ENCODE measurements around the gene SLC12A7.
"Not testable (repeated sequence)": the region's sequence is repeated elsewhere in the genome, so short reads cannot be mapped to it uniquely, and the experiment has no call there.

The SLC12A7 gene

GRCh38 chr5:1095990-1096363, 15.9 kb downstream of the SLC12A7 start:
- DNase-seq (ENCODE audit: low spot score): no peak

DNA sequence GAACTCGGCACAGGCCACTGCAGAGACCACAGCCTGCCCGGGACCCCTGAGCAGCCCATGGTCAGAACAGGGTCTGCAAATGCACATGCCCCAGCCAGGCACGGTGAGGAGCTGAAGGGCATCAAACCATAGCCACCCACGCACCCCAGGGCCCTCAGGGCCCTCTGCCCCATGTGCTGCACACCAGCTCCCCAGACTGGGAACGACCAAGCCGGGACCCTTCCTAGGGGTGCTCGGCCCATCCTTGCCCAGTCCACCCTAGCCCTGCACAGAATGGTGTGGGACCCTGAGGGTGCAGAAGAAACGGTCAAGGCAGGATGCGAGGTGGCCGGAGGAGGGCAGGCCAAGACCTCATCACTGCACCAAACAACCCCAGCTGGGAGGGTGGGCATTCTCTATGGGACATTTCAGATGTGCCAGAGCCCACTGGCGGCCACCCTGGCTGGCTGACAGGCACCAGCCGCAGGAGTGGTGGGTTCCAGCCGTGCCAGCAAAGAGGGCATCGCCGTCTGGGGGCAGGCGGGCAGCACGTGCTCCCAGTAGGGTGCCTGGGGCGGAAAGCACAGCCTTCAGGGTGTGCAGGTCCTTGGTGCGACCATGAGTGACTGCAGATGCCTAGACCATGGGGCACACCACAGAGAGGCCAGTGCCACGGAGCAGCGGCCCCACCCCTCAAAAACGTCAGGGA, 16.4 kb downstream of the SLC12A7 start:
- no peak for DNase-seq (ENCODE audit: low spot score)

- DNase-seq (ENCODE audit: low spot score): no peak
These were observed 17.1 kb downstream of the SLC12A7 start for GRCh38 chr5:1094670-1095190.

GRCh38 chr5:1093361-1093760, 18.5 kb downstream of the SLC12A7 start:
- no peak for DNase-seq (ENCODE audit: low spot score)

GRCh38 chr5:1092122-1092521, 19.7 kb downstream of the SLC12A7 start:
- no peak for DNase-seq (ENCODE audit: low spot score)

- DNase-seq (ENCODE audit: low spot score): no peak
These were observed 20.2 kb downstream of the SLC12A7 start for GRCh38 chr5:1091632-1092031.

- no peak for DNase-seq (ENCODE audit: low spot score)
These were observed 21.3 kb downstream of the SLC12A7 start for GRCh38 chr5:1090538-1090937.

DNA sequence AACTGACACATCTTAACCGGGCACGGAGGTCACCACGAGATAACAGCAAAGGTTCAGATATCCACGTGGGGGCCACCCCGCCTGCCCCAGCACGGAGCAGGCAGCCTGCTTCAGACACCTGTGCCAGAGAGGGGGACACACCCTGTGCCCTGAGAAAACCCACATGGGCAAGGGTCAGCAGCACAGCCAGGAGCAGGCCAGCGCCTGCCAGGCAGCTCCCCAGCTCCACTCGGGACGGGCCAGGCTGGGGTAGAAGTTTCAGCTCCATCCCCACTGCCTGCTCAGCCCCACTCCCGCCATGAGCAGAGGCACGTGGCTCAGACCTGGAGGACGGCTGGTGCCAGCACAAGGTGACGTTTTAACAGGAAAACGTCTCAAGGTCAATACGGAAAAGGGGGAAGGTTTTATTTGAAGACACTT, 22.2 kb downstream of the SLC12A7 start:
- no peak for DNase-seq (ENCODE audit: low spot score)

- DNase-seq (ENCODE audit: low spot score): no peak
These were observed 22.7 kb downstream of the SLC12A7 start for GRCh38 chr5:1089146-1089545.

DNA sequence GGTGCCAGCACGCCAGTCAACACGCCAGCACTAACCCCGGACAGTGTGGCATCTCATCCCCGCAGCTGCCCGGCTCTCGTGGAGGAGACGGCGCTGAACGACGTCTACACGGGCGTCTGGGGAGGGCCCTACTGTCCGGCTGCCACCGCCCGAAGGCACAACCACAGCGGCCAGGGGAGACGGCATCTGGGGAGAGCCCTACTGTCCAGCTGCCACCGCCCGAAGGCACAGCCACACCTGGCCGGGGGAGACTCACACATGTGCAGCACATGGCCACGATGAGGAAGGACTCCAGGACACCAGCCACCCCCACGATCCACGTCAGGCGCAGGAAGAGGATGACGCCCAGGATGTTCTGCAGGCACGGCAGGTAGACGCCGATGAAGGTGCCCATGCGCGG, 23.1 kb downstream of the SLC12A7 start:
- no peak for DNase-seq (ENCODE audit: low spot score)

DNA sequence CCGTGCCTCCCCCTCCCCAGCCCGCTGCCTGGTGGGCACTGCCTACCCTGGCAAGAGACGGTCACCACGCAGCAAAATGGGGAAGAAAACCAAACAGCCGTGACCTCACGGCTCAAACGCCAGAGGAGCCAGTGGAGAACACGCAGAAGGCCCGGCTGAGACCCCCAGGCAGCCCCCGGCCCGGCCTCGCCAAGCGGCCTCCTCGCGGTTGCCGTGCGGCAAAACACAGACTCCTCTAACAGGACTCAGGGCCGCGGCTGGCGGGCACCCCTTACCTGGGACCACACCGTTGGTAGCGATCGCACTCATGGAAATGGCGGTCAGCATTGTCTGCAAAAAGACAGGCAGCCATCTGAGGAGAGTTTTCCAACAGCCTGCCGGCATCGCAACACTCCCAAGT, 23.8 kb downstream of the SLC12A7 start:
- no peak for DNase-seq (ENCODE audit: low spot score)

GRCh38 chr5:1087428-1087827, 24.4 kb downstream of the SLC12A7 start:
- no peak for DNase-seq (ENCODE audit: low spot score)

GRCh38 chr5:1086871-1087270, 25.0 kb downstream of the SLC12A7 start:
- no peak for DNase-seq (ENCODE audit: low spot score)

DNA sequence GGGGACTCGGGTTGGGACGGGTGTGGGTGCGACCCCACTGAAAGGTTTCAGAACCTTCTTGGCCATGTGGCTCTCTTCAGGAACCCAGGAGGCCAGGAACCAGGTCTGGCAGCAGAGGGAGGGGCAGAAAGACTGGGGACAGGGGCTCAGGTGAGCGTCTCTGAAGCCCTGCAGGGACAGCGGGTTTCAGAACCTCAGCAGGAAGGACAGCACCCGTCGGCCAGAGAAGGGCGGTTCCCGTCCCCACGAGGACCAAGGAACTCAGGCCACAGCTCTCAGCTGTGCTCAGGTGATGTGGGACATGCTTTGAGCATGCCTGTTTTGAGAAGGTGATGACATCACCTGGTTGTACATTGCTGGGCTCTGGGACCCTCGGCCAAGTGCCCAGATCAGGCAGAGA, 25.7 kb downstream of the SLC12A7 start:
- no peak for DNase-seq (ENCODE audit: low spot score)

GRCh38 chr5:1085391-1085790, 26.5 kb downstream of the SLC12A7 start:
- no peak for DNase-seq (ENCODE audit: low spot score)

- DNase-seq (ENCODE audit: low spot score): no peak
These were observed 27.8 kb downstream of the SLC12A7 start for GRCh38 chr5:1083823-1084605.

GRCh38 chr5:1083026-1083425, 28.8 kb downstream of the SLC12A7 start:
- not testable (repeated sequence) for DNase-seq (ENCODE audit: low spot score)

GRCh38 chr5:1081519-1081918, 30.3 kb downstream of the SLC12A7 start:
- DNase-seq (ENCODE audit: low spot score): no peak

DNA sequence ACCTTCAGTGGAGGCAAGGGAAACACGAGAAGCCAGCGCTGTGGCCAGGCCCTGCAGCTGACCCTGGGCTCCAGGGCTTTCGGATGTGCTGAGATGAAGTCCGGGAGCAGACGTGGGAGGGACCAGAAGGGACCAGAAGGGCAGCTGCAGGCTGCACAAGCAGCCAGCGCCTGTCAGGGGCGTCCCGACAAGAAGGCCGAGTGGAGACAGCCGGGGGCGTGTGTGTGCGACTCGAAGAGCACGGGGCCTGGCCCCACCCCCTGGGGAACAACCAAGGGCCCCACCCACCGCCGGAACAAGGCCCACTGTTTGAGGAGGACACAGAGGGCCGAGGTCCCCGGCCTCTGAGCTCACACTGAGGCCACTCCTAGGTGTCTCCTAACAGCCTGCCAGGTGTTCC, 31.4 kb downstream of the SLC12A7 start:
- no peak for DNase-seq (ENCODE audit: low spot score)

GRCh38 chr5:1079961-1080360, 31.9 kb downstream of the SLC12A7 start:
- DNase-seq (ENCODE audit: low spot score): no peak

DNA sequence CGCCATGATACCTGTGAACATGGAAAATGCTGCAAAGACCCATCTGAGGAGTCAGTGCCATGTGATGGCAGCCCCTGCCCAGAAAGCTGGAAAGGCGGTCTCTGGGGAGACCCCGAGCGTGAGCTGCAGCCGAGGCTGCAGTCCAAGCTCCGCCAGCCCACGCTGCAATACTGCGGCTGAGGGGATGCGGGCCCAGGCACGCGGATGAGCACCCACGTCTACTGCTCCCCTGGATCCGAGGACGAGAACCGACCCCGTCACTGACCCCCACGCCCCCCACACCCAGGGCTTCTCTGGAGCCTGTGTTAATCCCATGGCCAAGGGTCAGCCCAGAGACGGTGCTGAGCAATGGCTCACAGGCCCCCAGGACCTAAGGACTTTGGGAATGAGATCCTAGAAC, 32.4 kb downstream of the SLC12A7 start:
- no peak for DNase-seq (ENCODE audit: low spot score)

- DNase-seq (ENCODE audit: low spot score): no peak
These were observed 33.0 kb downstream of the SLC12A7 start for GRCh38 chr5:1078851-1079250.

- no peak for DNase-seq (ENCODE audit: low spot score)
These were observed 33.7 kb downstream of the SLC12A7 start for GRCh38 chr5:1078206-1078605.
